SU-DHL-6 (cell line): ENCODE measurements around the gene PLPPR2.

Source experiments
- H2AFZ ChIP-seq: fragments of 200-600 bp; sonication (generic); 2 replicates; pipeline ENCODE4 v1.6.1; 2014; ENCODE audit warnings: low read depth, mild to moderate bottlenecking, moderate library complexity, mixed read lengths, antibody characterized with exemption, low read length; ENCODE audit not compliant: severe bottlenecking
- H3F3A ChIP-seq: fragments of 200-600 bp; shearing (Covaris generic); 2 replicates; pipeline ENCODE4 v1.6.0; 2016; ENCODE audit warnings: antibody characterized with exemption, mild to moderate bottlenecking; ENCODE audit not compliant: insufficient read depth
- H3K27ac ChIP-seq: fragments of 200-600 bp; sonication (generic); 2 replicates; pipeline ENCODE4 v1.5.1; 2016; ENCODE audit warnings: low read depth, mild to moderate bottlenecking, low read length, moderate library complexity, mixed read lengths
- H3K27me3 ChIP-seq: fragments of 200-600 bp; sonication (generic), shearing (Covaris generic); 2 replicates; pipeline ENCODE4 v1.6.0; 2014; ENCODE audit warnings: mild to moderate bottlenecking, low read length
- H3K36me3 ChIP-seq: fragments of 200-600 bp; sonication (generic); 2 replicates; pipeline ENCODE4 v1.6.1; 2014; ENCODE audit warnings: mild to moderate bottlenecking, low read length, mixed read lengths
- H3K4me2 ChIP-seq: fragments of 300-600, 200-600 bp; shearing (Covaris generic), sonication (generic); 2 replicates; pipeline ENCODE4 v1.6.0; 2014; ENCODE audit warnings: low read length, low read depth, mild to moderate bottlenecking; ENCODE audit not compliant: poor library complexity, severe bottlenecking
- H3K4me3 ChIP-seq: fragments of 200-600 bp; sonication (generic); 2 replicates; pipeline ENCODE4 v1.5.1; 2014; ENCODE audit warnings: antibody characterized with exemption, low read length, mild to moderate bottlenecking, mixed read lengths; ENCODE audit not compliant: insufficient read depth, poor library complexity, severe bottlenecking
- H3K79me2 ChIP-seq: fragments of 200-600 bp; sonication (generic); 2 replicates; pipeline ENCODE4 v1.6.1; 2014; ENCODE audit warnings: mild to moderate bottlenecking, low read length, moderate library complexity; ENCODE audit not compliant: insufficient read depth
- H3K9ac ChIP-seq: fragments of 200-600 bp; sonication (generic); 2 replicates; pipeline ENCODE4 v1.7.0; 2014; ENCODE audit warnings: mild to moderate bottlenecking, low read length
- H3K9me2 ChIP-seq: fragments of 200-600 bp; sonication (generic); replicated peaks from 2 replicates; pipeline ENCODE4 v1.6.1; 2014; ENCODE audit warnings: low read length; ENCODE audit not compliant: insufficient read depth
- H3K9me3 ChIP-seq: fragments of 200-600 bp; sonication (generic); 2 replicates; pipeline ENCODE4 v1.6.1; 2014; ENCODE audit warnings: low read length, mixed read lengths; ENCODE audit not compliant: insufficient read depth
- H4K20me1 ChIP-seq: fragments of 200-600 bp; sonication (generic); 2 replicates; pipeline ENCODE4 v1.6.1; 2014; ENCODE audit warnings: low read depth, mild to moderate bottlenecking, antibody characterized with exemption, low read length, moderate library complexity, mixed read lengths
- CTCF ChIP-seq: fragments of 200-600 bp; sonication (generic); IDR thresholded peaks from one replicate; pipeline ENCODE4 v1.5.1; 2017; ENCODE audit warnings: antibody characterized with exemption, mild to moderate bottlenecking, low read length, moderate library complexity; ENCODE audit not compliant: insufficient read depth, poor library complexity, severe bottlenecking
- EZH2phosphoT487 ChIP-seq: fragments of 200-600 bp; sonication (generic), shearing (Covaris generic); conservative IDR thresholded peaks from 2 replicates; pipeline ENCODE4 v1.6.1; 2018; ENCODE audit warnings: mild to moderate bottlenecking, antibody characterized with exemption, low read length, moderate library complexity, mixed read lengths

The PLPPR2 gene

GRCh38 chr19:11356676-11357550 is 1.7 kb downstream of the PLPPR2 start:
- H2AFZ ChIP-seq, result no peak overlapping the region
- TF ChIP-seq CTCF, result no peak
- TF ChIP-seq EZH2phosphoT487, result no peak
- no peaks in the 10 kb centered on the region for H3K79me2 ChIP-seq
- no peaks in the 10 kb centered on the region; the same call in 1 of the 2 replicates for H4K20me1 ChIP-seq
- H3K27me3 ChIP-seq, result no peaks in the 10 kb centered on the region
- H3K9me3 ChIP-seq, result no peaks in the 10 kb centered on the region
- no peak overlapping the region for H3K4me2 ChIP-seq
- H3K36me3 ChIP-seq, result no peaks in the 10 kb centered on the region
- H3K9me2 ChIP-seq, result no peaks in the 10 kb centered on the region
- no peak overlapping the region for H3K27ac ChIP-seq
- no peak overlapping the region for H3K9ac ChIP-seq
- no peaks in the 10 kb centered on the region for H3F3A ChIP-seq
- no peak overlapping the region for H3K4me3 ChIP-seq

GRCh38 chr19:11359421-11359820 is 4.2 kb downstream of the PLPPR2 start:
- H3K9ac ChIP-seq, result no peak overlapping the region
- no peaks in the 10 kb centered on the region; the same call in 1 of the 2 replicates for H4K20me1 ChIP-seq
- H3K9me2 ChIP-seq, result no peaks in the 10 kb centered on the region
- TF ChIP-seq CTCF, result no peak
- TF ChIP-seq EZH2phosphoT487, result no peak
- no peaks in the 10 kb centered on the region for H3K36me3 ChIP-seq
- no peak overlapping the region for H3K4me3 ChIP-seq
- no peak overlapping the region for H2AFZ ChIP-seq
- H3F3A ChIP-seq, result no peaks in the 10 kb centered on the region
- no peaks in the 10 kb centered on the region for H3K9me3 ChIP-seq
- H3K79me2 ChIP-seq, result no peaks in the 10 kb centered on the region
- H3K27ac ChIP-seq, result no peak overlapping the region
- no peaks in the 10 kb centered on the region for H3K27me3 ChIP-seq
- no peak overlapping the region for H3K4me2 ChIP-seq

- Histone ChIP-seq H2AFZ (no peak overlapping the region), H3K27me3 (no peaks in the 10 kb centered on the region), H3K4me2 (no peak overlapping the region), H4K20me1 (no peaks in the 10 kb centered on the region), H3K9me2 (no peaks in the 10 kb centered on the region), H3K9ac (no peak overlapping the region), H3K27ac (no peak overlapping the region), H3K79me2 (no peaks in the 10 kb centered on the region), H3K4me3 (no peak overlapping the region), H3K36me3 (no peaks in the 10 kb centered on the region), H3K9me3 (no peaks in the 10 kb centered on the region), H3F3A (no peaks in the 10 kb centered on the region)
- TF ChIP-seq CTCF (no peak), EZH2phosphoT487 (no peak)
Observed at GRCh38 chr19:11361037-11361770, 6.0 kb downstream of the PLPPR2 start.
